Stimulated activated CD4-positive, alpha-beta T cell treated with anti-CD3 and anti-CD28 coated beads, Interleukin-4, amount 100 ng/mL, for 48 hours (primary cell): Measurements from ENCODE around the gene CIC.
A peak's percentile ranks its signal among the peaks of the same experiment; 100 is the strongest.
"Not testable (repeated sequence)": the region's sequence is repeated elsewhere in the genome, so short reads cannot be mapped to it uniquely, and the experiment has no call there.

Experiments used
- DNase-seq, 2 donors: peaks; one replicate each; pipeline ENCODE4 v3.0.0-alpha.2; 2020; ENCODE audit warnings: low read depth in 2 of 2

The CIC gene

DNA sequence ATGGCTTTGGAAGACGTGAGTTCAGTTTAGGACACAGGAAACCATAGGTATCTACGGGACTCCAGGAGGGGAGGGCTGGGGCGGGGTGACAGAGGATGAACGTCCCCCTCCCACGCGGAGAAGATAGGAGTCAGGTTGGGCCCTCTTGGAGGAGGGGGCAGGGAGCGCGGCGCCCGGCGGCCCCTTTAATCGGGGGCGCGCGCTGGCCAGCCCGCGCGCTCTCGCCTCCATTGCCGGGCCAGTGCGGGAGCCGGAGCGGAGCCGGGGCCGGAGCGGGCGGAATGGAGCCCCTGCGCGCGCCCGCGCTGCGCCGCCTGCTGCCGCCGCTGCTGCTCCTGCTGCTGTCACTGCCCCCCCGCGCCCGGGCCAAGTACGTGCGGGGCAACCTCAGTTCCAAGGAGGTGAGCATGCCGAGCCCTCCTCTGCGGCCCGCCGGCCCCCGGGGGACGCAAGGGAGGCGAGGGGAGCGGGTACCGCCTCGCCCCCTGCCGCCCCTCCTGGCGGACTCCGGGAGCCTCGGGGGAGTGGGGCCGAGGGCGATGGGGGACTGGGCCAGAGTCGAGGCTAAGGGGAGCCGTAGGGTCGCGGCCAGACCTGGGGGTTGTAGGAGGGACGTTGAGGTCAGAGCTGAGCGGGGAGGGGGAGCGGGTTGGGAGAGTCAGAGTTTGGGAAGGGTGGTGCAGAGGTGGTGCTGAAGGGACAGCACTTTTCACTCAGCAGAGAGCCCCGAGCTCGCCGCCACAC lies 44.2 kb downstream of the CIC start, which contains the start of gene TMEM145:
TMEM145 (plus strand) TSS at position 214 of the 744 bp plus-strand sequence; CDS start at position 282, 68 bp downstream.
- DNase-seq = no peak

- DNase-seq = no peak
These were observed 45.0 kb downstream of the CIC start for GRCh38 chr19:42313840-42314755.

DNA sequence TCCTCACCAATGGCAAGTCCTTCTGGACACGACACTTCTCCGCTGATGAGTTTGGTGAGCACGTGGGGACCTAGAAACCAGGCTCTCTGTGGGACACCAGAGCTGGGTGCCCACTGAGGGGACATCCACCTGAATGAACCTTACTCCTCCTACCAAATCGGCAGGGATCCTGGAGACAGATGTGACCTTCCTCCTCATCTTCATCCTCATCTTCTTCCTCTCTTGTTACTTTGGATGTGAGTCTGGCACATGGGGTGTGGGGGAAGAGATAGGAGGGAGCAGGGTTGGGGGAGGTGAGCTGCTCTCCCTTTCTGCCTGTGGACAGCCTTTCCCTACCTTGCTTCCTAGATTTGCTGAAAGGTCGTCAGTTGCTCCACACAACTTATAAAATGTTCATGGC lies 46.0 kb downstream of the CIC start:
- no peak for DNase-seq

- DNase-seq = no peak
These were observed 47.5 kb downstream of the CIC start for GRCh38 chr19:42316223-42317211.

DNA sequence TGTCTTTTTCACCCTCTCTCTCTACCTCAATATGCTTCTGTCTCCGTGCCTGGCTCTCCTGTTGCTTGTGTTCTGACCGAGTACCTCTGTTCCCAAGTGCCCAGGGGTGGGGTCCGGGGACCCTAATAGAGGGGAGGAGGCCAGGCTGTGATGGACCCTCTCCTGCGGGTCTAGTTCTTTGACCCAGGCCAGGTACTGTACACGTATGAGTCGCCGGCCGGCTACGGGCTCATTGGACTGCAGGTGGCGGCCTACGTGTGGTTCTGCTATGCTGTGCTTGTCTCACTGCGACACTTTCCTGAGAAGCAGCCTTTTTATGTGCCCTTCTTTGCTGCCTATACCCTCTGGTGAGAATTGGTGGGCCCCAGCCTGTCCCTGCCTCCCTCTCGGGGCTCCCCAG lies 48.5 kb downstream of the CIC start:
- DNase-seq = no peak

DNA sequence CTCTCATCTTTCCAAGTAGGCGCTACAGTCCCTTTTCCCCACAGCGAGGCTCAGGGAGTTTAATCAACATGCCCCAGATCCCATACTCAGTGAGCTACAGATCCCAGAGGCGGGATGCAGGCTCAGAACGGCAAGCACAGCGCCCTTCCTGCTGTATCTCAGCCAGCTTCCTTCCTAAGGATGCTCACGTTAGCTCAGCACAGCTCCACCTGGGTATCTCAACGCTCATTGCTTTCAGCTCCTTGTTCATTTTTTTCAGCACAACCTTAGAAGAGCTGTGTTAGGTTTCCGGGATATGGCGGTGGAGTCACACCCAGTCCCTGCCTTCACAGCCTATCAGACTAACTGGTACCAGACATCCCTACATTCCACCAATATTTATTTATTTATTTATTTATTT lies 53.3 kb downstream of the CIC start:
- no peak for DNase-seq

DNA sequence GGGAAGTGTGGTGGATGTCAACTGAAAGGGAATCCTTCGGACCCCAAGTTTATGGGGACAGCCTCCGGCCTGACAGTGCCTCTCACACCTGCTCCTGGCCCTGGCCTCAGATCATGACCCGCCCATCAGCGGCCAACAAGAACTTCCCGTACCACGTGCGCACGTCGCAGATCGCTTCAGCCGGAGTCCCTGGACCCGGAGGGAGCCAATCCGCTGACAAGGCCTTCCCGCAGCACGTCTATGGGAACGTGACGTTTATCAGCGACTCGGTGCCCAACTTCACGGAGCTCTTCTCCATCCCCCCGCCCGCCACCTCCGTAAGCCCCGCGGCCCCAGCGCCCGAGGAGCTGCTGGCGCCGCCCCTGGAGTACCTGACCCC lies 54.4 kb downstream of the CIC start:
- no peak for DNase-seq

- no peak for DNase-seq
These were observed 55.0 kb downstream of the CIC start for GRCh38 chr19:42323852-42324654.

DNA sequence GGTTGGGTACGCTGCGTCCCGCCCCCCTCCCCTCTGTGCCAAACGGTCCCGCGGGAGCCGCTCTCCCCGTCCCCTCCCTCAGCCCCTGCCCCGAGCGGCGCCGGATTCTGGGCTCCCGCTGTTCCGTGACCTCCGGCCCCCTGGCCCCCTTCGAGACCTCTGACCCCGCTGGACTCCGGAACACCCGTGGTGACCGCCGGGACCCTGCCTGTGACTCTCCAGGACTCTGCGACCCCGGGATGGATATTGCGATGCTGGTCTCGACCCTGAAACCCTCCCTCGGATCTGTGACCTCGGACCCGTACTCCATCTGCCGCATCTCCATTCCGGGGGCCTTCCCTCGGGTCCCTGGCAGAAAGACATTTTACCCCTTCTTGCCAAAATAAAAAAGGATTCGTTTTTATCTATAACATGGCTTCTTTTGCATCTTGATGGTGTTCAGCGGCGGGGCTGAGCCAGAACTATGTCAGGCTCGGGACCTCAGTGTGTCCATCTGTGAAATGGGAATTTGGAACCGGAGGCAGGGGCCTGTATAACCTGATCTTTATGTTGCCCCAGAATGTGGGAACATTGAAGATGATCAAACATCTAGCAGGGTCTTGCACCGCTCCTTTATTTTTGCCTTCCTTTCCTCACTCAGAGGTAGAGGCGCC lies 55.7 kb downstream of the CIC start:
- DNase-seq = no peak

GRCh38 chr19:42325308-42325895 lies 56.4 kb downstream of the CIC start, which contains the start of gene MEGF8:
TSS of gene MEGF8 (plus strand) at chr19:42325635. CDS start at chr19:42326244, 609 bp downstream.
- DNase-seq = peak; percentile 96

- DNase-seq = no peak
These were observed 57.1 kb downstream of the CIC start for GRCh38 chr19:42325896-42326771.

- DNase-seq = no peak
These were observed 57.9 kb downstream of the CIC start for GRCh38 chr19:42326969-42327368.

- DNase-seq = no peak
These were observed 58.3 kb downstream of the CIC start for GRCh38 chr19:42327381-42327780.

DNA sequence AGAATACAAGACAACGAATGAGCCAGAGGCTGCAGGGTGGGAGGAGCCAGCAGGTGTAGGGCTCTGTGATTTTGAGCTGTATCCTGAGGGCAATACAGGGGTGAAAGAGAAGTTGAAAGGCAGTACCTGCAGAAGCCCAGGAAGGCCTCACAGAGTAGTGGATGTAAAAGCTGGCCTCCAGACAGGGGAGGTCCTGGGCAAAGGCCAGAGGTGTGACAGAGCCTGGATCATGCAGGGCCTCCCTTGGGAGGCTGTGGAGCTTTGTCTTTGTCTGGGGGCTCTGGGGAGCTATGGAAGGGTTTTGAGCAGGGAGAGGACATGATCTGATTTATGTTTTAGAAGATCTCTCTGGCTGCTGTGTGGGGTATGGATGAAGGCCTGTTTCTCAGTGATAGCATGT lies 59.1 kb downstream of the CIC start:
- DNase-seq = no peak

- no peak for DNase-seq
These were observed 59.8 kb downstream of the CIC start for GRCh38 chr19:42328854-42329253.

DNA sequence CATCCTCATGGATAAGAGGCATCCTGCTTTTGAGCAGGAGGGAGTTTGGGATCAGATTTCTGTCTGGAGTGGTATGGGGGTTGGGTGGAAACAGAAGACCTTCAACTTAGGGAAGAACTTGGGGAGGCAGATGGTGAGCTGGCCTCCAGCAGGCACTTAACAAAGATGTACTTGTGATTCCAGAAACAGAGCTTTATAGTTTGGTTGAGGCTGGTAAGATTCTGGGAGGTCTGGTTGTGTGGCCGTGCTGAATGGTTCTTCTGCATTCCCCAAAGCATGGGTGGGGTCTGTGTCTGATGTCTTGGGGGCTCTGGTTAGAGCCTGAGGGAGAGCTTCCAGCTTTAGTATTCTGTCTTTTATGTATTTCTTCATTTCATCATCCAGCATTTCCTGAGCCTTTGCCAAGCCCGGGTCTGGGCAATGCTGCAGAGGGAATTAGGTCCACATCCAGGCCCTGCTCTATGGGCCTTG lies 61.2 kb downstream of the CIC start:
- no peak for DNase-seq

GRCh38 chr19:42331333-42331732 lies 62.3 kb downstream of the CIC start:
- DNase-seq = not testable (repeated sequence)

DNA sequence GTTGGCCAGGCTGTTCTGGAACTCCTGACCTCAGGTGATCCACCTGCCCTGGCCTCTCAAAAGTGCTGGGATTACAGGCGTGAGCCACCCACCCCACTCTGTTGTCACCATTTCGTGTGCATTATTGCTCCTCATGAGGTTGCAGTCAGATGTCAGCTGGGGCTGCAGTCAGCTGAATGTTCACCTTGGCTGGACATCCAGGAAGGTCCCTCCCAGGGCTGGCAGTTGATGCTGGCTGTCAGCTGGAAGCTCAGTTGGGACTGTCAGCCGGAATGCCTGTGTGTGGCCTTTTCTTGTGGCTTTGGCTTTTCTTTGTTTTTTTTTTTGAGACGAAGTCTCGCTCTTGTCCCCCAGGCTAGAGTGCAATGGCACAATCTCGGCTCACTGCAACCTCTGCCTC lies 63.0 kb downstream of the CIC start:
- no peak for DNase-seq

DNA sequence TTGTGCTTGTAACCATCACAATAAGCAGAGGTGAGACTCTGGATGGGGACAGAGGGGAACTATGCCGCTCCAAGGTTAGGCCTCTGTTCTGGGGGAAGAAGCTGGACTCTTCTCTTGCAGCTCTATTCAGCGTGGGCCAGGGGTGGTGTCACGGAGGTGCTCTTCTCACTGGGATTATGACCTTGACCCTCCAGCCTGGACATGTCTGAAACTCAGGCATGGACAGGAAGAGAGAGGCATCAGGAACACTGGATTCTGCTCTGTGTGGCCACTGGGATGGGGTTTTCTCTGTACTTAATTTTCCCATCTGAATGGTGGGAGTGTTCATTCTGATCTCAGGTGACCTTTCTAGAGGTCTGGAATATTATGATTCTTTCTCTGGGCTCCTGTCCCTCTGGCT lies 64.0 kb downstream of the CIC start:
- DNase-seq = no peak
